H9 (cell line): ENCODE data around the gene RAB3B. TPM values are rescaled to one million over a fixed set of nuclear protein-coding genes. Genes with fewer than 3 reads are reported as not detected.
A peak's percentile ranks its signal among the peaks of the same experiment; 100 is the strongest.

Experiments
- DNase-seq: peaks from one replicate; pipeline ENCODE4 v3.0.0-alpha.2; 2017
- H2AFZ ChIP-seq: one replicate; pipeline ENCODE4 v1.6.1; 2013; ENCODE audit warnings: mild to moderate bottlenecking, low read length, control low read depth, moderate library complexity
- H2AK5ac ChIP-seq: 2 replicates; pipeline ENCODE4 v1.6.1; 2013; ENCODE audit warnings: low read length, control low read depth, mixed read lengths; ENCODE audit not compliant: insufficient read length
- H2BK120ac ChIP-seq: one replicate; pipeline ENCODE4 v1.6.1; 2013; ENCODE audit warnings: low read depth, mild to moderate bottlenecking, low read length, control low read depth, inconsistent platforms; ENCODE audit not compliant: poor library complexity, severe bottlenecking
- H2BK12ac ChIP-seq: 2 replicates; pipeline ENCODE4 v1.6.1; 2013; ENCODE audit warnings: low read length, control low read depth, mixed read lengths, low read depth; ENCODE audit not compliant: insufficient read length
- H2BK15ac ChIP-seq: 2 replicates; pipeline ENCODE4 v1.6.1; 2013; ENCODE audit warnings: low read depth, low read length, control low read depth
- H2BK20ac ChIP-seq: one replicate; pipeline ENCODE4 v1.6.1; 2013; ENCODE audit warnings: low read depth, mild to moderate bottlenecking, low read length, control low read depth, inconsistent platforms; ENCODE audit not compliant: poor library complexity, severe bottlenecking
- H2BK5ac ChIP-seq: 2 replicates; pipeline ENCODE4 v1.6.1; 2013; ENCODE audit warnings: low read length, control low read depth, mixed read lengths; ENCODE audit not compliant: insufficient read length
- H3K14ac ChIP-seq: 2 replicates; pipeline ENCODE4 v1.6.1; 2013; ENCODE audit warnings: low read length, control low read depth; ENCODE audit not compliant: insufficient read depth
- H3K18ac ChIP-seq: 2 replicates; pipeline ENCODE4 v1.6.1; 2013; ENCODE audit warnings: low read depth, mild to moderate bottlenecking, mixed read lengths, low read length, control low read depth; ENCODE audit not compliant: insufficient read length
- H3K23ac ChIP-seq: 2 replicates; pipeline ENCODE4 v1.6.1; 2013; ENCODE audit warnings: low read length, control low read depth, mixed read lengths, low read depth; ENCODE audit not compliant: insufficient read length
- H3K23me2 ChIP-seq: 2 replicates; pipeline ENCODE4 v1.6.1; 2013; ENCODE audit warnings: low read depth, mild to moderate bottlenecking, mixed read lengths, low read length, control low read depth; ENCODE audit not compliant: insufficient read length, poor library complexity, severe bottlenecking
- H3K27ac ChIP-seq: 2 replicates; pipeline ENCODE4 v1.5.1; 2013; ENCODE audit warnings: low read length, control low read depth, mixed read lengths, low read depth; ENCODE audit not compliant: insufficient read length
- H3K27me3 ChIP-seq: 2 replicates; pipeline ENCODE4 v1.6.1; 2013; ENCODE audit warnings: low read length, control low read depth, inconsistent platforms; ENCODE audit not compliant: insufficient read depth
- H3K4ac ChIP-seq: 2 replicates; pipeline ENCODE4 v1.6.1; 2013; ENCODE audit warnings: low read depth, mild to moderate bottlenecking, control low read depth, inconsistent platforms, low read length, moderate library complexity
- H3K4me1 ChIP-seq: 2 replicates; pipeline ENCODE4 v1.6.1; 2013; ENCODE audit warnings: low read length, control low read depth, inconsistent platforms; ENCODE audit not compliant: insufficient read depth
- H3K4me2 ChIP-seq: 2 replicates; pipeline ENCODE4 v1.6.1; 2013; ENCODE audit warnings: low read length, control low read depth, mixed read lengths; ENCODE audit not compliant: insufficient read length, insufficient read depth
- H3K56ac ChIP-seq: 2 replicates; pipeline ENCODE4 v1.6.1; 2013; ENCODE audit warnings: low read depth, mild to moderate bottlenecking, mixed read lengths, low read length, control low read depth; ENCODE audit not compliant: insufficient read length
- H3K79me1 ChIP-seq: 2 replicates; pipeline ENCODE4 v1.6.1; 2013; ENCODE audit warnings: low read depth, mild to moderate bottlenecking, moderate library complexity, low read length, control low read depth, inconsistent platforms; ENCODE audit not compliant: insufficient read depth, poor library complexity, severe bottlenecking
- H3K79me2 ChIP-seq: 2 replicates; pipeline ENCODE4 v1.6.1; 2013; ENCODE audit warnings: low read length, control low read depth, inconsistent platforms; ENCODE audit not compliant: insufficient read depth
- H3K9ac ChIP-seq: 2 replicates; pipeline ENCODE4 v1.6.1; 2013; ENCODE audit warnings: low read length, control low read depth, mixed read lengths; ENCODE audit not compliant: insufficient read length; ENCODE audit errors: extremely low read depth
- H3K9me3 ChIP-seq: one replicate; pipeline ENCODE4 v1.6.1; 2013; ENCODE audit warnings: low read depth, low read length, inconsistent platforms; ENCODE audit not compliant: control insufficient read depth
- H3T11ph ChIP-seq: one replicate; pipeline ENCODE4 v1.6.1; 2013; ENCODE audit warnings: mild to moderate bottlenecking, low read length, control low read depth, inconsistent platforms
- H4K20me1 ChIP-seq: one replicate; pipeline ENCODE4 v1.6.1; 2013; ENCODE audit not compliant: control insufficient read depth, insufficient read length, insufficient read depth
- H4K5ac ChIP-seq: 2 replicates; pipeline ENCODE4 v1.6.1; 2013; ENCODE audit warnings: low read depth, mild to moderate bottlenecking, mixed read lengths, low read length, control low read depth; ENCODE audit not compliant: insufficient read length
- H4K8ac ChIP-seq: replicated peaks from 2 replicates; pipeline ENCODE4 v1.6.1; 2013; ENCODE audit warnings: low read length, control low read depth, mixed read lengths, low read depth; ENCODE audit not compliant: insufficient read length
- H4K91ac ChIP-seq: 2 replicates; pipeline ENCODE4 v1.6.1; 2013; ENCODE audit warnings: low read depth, mild to moderate bottlenecking, moderate library complexity, mixed read lengths, low read length, control low read depth; ENCODE audit not compliant: insufficient read length
- H3K27ac Mint-ChIP-seq, 3 experiments: 2 replicates in 2 of 3; 3 replicates in 1 of 3; pipeline ENCODE4 v1.8.0; 2020 to 2021; ENCODE audit warnings: mixed read lengths in 3 of 3, mild to moderate bottlenecking in 1 of 3, moderate library complexity in 1 of 3
- H3K27me3 Mint-ChIP-seq: 2 replicates; pipeline ENCODE4 v1.8.0; 2021; ENCODE audit warnings: low read depth, mild to moderate bottlenecking, moderate library complexity, mixed read lengths
- H3K36me3 Mint-ChIP-seq, 3 experiments: 2 replicates in 2 of 3; 3 replicates in 1 of 3; pipeline ENCODE4 v1.8.0; 2020 to 2021; ENCODE audit warnings: low read depth in 3 of 3, mixed read lengths in 3 of 3; ENCODE audit not compliant: insufficient read depth in 1 of 3
- H3K4me1 Mint-ChIP-seq, 2 experiments: 2 replicates each; pipeline ENCODE4 v1.8.0; 2020; ENCODE audit warnings: mixed read lengths in 2 of 2
- H3K4me3 Mint-ChIP-seq, 2 experiments: 2 replicates in 1 of 2; 3 replicates in 1 of 2; pipeline ENCODE4 v1.8.0; 2020 to 2021; ENCODE audit warnings: mild to moderate bottlenecking in 2 of 2, mixed read lengths in 2 of 2, moderate library complexity in 1 of 2
- H3K9me3 Mint-ChIP-seq, 2 experiments: 2 replicates in 1 of 2; 3 replicates in 1 of 2; pipeline ENCODE4 v1.8.0; 2020; ENCODE audit warnings: mild to moderate bottlenecking in 2 of 2, mixed read lengths in 2 of 2, moderate library complexity in 1 of 2
- CTCF ChIP-seq: fragments of 200-600 bp; sonication (generic); conservative IDR thresholded peaks from 3 replicates; pipeline ENCODE4 v1.8.0; 2021; ENCODE audit warnings: antibody characterized with exemption, mild to moderate bottlenecking
- WGBS: extraction: QIAGEN DNeasy Blood & Tissue Kit; methylation state at CpG from one replicate; pipeline ENCODE4 v1.1.7; 2013; ENCODE audit warnings: missing lambda C conversion rate, low lambda C conversion rate, mixed read lengths; ENCODE audit not compliant: insufficient read length; ENCODE audit errors: extremely low coverage; 5-methylcytosine and 5-hydroxymethylcytosine counted together
- total RNA-seq: library from RNA; stranded (reverse); gene quantifications from 2 replicates; pipeline ENCODE4 v1.2.1, GENCODE V29; 2021

Gene RAB3B
- total RNA-seq, 1 experiment from 2014 or later = 30.6 TPM

GRCh38 chr1:51960262-51960661 is 30.2 kb downstream of the RAB3B start:
- peaks cover 3% of the 10 kb centered on the region for H3K79me1 ChIP-seq
- no peak overlapping the region for H4K5ac ChIP-seq
- no peak overlapping the region for H3K4me3 Mint-ChIP-seq
- H3K18ac ChIP-seq = no peak overlapping the region
- H2BK15ac ChIP-seq = no peak overlapping the region
- no peak for TF ChIP-seq CTCF
- no peak overlapping the region for H3K27ac ChIP-seq
- H3K23me2 ChIP-seq = no peaks in the 10 kb centered on the region
- H3K27me3 ChIP-seq = no peaks in the 10 kb centered on the region
- H3K4me1 Mint-ChIP-seq = peaks cover 29 to 31% of the 10 kb centered on the region in 2 experiments
- no peak overlapping the region for H3T11ph ChIP-seq
- no peak overlapping the region for H3K4ac ChIP-seq
- H3K23ac ChIP-seq = no peak overlapping the region
- no peaks in the 10 kb centered on the region for H3K9me3 ChIP-seq
- peak; percentile 32 for DNase-seq
- no peak overlapping the region for H3K9ac ChIP-seq
- no peak overlapping the region for H4K91ac ChIP-seq
- no CpG with 5 or more reads among the region's 3 CpGs for WGBS
- H3K4me1 ChIP-seq = peaks cover 23% of the 10 kb centered on the region
- H3K4me2 ChIP-seq = no peak overlapping the region
- H2BK120ac ChIP-seq = no peak overlapping the region
- peaks cover 5 to 32% (median 18%) of the 10 kb centered on the region in 3 experiments; a peak in 6 of 7 replicates for H3K36me3 Mint-ChIP-seq
- H3K27ac Mint-ChIP-seq = peak overlapping the region in 1 of 3 experiments; percentile 18; a peak in 1 of 7 replicates
- no peaks in the 10 kb centered on the region for H4K20me1 ChIP-seq
- H3K79me2 ChIP-seq = no peaks in the 10 kb centered on the region
- H3K56ac ChIP-seq = no peak overlapping the region
- no peak overlapping the region for H2BK5ac ChIP-seq
- no peak overlapping the region for H2BK20ac ChIP-seq
- H3K27me3 Mint-ChIP-seq = no peaks in the 10 kb centered on the region
- no peak overlapping the region for H4K8ac ChIP-seq
- no peak overlapping the region for H3K14ac ChIP-seq
- H2AK5ac ChIP-seq = no peak overlapping the region
- no peak overlapping the region for H2AFZ ChIP-seq
- no peaks in the 10 kb centered on the region for H3K9me3 Mint-ChIP-seq
- no peak overlapping the region for H2BK12ac ChIP-seq
